GM18909 (cell line): ENCODE data around the gene SLCO4A1.

Experiments used
- ATAC-seq: cut with Tn5 transposase; IDR thresholded peaks from one replicate; pipeline ENCODE4 v1.9.1; 2021; ENCODE audit warnings: mild to moderate bottlenecking; ENCODE audit not compliant: unreplicated experiment, poor library complexity

The SLCO4A1 gene

DNA sequence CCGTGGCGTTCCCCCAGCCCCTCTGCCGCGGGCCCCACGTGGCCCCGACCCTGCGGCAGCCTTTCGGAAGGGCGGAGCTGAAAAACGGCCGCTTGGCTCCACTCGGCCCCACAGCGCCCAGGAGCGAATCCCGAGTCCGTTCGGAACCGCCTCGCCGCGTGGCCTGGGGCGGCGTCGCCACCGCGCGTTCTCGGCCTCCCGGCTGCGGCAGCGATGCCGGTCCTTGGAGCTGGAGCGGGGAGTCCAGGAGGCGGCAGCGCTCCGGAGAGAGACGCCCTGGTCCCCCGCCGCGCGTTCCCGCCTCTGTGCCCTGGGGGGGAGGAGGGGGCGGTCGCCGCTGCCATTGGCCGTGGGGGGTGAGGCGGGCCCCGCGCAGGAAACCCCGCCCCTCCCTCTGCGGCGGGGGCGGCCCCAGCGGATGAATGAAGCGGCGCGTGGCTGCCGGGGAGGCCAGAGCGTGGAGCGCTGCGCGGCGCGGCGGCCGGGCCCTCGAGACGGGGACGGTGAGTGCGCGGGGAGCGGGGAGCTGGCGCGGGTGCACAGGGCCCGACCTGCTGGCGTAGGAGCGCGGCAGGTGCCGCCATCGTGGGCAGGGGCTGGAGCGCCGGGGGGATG is at the start of gene SLCO4A1:
Gene SLCO4A1, plus strand, starts transcription at position 453 of the 615 bp plus-strand sequence. CDS start 13,952 bp downstream, outside the sequence.
- ATAC-seq = peak; percentile 63

GRCh38 chr20:62592506-62593177 is 49.7 kb upstream of the SLCO4A1 start:
- ATAC-seq = no peak

- no peak for ATAC-seq
Observed at GRCh38 chr20:62593616-62594015, 48.7 kb upstream of the SLCO4A1 start.

GRCh38 chr20:62595069-62595468 is 47.2 kb upstream of the SLCO4A1 start:
- no peak for ATAC-seq

DNA sequence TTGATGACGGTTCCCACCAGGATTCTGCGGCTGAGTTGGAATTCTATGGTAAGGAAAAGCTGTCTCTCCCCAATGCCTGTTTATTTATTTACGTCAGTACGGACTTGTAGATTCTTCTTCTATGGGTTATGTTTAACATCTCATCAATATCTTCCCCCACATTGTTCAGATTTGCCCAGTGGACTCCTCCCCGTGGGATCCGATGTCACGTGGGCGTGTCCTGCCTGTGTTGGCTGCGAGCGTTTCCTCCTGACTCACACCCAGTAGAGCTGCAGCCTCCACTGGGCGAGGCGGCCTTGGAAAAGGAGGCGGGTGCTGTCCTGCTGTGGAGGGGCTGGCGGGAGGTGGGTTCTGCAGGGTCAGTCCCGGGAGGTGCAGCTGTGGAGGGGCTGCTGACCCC is 46.8 kb upstream of the SLCO4A1 start:
- no peak for ATAC-seq

DNA sequence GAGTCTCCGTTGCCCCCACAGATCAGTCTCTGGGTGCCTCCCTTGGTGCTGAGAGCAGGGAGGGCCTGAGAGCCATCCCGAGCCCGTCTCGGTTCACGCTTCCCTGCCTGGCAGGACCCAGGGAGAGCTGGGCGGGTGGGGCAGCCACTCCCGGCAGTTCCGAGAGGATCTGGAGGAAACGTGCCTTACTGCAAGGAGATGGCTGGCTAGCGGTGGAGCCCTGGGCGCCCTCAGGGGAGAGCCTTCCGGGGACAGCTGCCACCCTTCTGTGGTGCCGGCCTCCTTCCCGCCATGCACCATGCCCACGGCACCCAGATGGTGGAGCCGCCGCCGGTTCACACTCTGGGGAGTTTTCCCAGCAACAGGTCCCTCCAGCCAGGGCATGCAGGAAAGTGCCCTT is 45.8 kb upstream of the SLCO4A1 start:
- no peak for ATAC-seq

DNA sequence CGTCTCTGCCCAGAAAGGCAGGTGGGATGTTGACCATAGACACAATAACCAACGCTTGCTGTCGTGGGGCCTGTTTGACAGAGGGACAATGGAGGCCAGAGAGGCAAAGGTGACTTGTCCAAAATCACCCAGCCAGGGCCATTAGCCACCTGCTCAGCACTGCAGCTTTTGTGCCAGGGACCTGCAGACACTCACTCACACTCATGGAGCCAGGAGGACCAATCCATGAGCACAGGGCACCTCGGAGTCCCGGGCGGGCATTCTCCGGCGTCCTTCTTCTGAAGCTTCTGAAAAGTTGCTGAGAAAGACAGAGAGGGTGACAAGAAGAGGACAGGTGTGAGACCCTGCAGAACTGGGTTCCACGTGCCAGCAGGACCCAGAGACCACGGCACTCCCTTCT is 45.4 kb upstream of the SLCO4A1 start:
- ATAC-seq = no peak

GRCh38 chr20:62597416-62598115 is 44.7 kb upstream of the SLCO4A1 start:
- ATAC-seq = no peak

GRCh38 chr20:62598761-62599194 is 43.5 kb upstream of the SLCO4A1 start:
- ATAC-seq = no peak

DNA sequence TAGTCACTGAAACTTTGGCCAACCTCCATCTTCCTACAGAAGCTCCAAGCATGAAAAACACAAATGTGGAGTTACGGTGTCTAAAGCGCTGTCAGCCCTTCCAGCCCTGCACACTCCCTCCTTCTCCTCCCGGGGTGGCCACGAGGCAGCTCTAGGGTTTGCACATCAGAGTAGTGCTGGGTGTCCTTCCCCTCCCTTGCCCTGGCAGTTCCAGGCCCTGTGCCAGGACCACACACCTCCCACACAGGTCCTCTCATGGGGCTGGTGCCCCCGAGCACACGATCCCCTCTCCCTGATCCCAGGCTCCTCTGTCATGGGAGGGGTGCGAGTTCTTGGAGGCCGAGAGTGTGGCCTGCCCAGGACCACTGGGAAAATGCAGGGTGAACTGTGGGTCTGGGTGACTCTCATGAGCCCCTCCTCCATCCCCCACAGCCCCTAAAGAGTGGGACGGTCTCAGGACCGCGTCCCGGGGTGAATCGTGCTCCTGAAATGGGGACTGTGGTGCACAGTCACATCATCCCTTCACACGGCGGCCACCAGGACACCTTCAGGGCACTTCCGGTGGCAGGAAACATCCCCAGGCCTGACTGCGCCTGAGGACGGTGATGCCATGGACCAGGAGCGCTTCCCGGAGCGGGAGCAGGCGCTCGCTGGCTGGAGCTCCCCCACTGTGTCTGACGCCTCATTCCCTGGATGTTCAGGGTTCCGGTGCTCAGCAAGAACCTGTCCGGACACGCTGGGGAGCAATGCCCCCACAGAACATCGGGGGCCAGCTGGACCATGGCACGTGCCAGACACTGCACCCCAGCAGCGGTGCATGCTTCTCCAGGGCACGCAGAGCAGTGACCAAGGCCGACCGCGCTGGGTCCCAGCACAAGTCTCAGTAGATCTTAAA is 42.8 kb upstream of the SLCO4A1 start:
- ATAC-seq = no peak

DNA sequence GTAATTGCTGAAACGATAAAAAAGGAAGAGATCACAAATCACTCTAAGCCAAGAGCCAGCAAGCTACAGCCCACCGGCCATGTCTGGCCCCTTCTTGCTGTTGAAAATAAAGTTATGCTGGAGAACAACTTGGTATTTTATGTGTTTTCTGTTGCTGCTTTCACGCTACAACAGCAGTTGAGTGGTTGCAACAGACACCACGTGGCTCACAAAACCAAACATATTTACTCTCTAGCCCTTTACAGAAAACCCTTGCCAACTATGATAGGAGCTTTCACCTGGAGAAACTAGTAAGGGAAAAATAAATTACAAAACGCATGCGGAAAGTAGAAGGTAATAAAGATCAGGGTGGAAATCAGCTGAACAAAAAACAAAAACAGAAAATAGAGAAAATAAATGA is 41.1 kb upstream of the SLCO4A1 start:
- ATAC-seq = no peak

- no peak for ATAC-seq
Observed at GRCh38 chr20:62601714-62602113, 40.6 kb upstream of the SLCO4A1 start.

DNA sequence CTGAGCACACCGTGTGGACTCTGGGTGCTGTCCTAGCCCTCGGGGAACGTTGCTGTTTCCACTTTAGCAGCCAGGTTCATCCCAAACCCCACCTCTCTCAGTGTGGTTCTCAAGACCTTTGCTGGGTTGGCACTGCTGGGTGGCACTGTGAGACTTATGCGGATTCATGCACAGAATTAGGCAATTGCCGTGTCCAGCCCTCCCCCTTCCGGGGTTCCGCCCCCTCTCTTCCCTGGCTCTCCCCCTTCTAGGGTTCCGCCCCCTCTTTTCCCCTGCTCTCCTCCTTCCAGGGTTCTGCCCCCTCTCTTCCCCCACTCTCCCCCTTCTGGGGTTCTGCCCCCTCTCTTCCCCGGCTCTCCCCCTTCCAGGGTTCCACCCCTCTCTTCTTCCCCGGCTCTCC is 39.8 kb upstream of the SLCO4A1 start:
- ATAC-seq = no peak

DNA sequence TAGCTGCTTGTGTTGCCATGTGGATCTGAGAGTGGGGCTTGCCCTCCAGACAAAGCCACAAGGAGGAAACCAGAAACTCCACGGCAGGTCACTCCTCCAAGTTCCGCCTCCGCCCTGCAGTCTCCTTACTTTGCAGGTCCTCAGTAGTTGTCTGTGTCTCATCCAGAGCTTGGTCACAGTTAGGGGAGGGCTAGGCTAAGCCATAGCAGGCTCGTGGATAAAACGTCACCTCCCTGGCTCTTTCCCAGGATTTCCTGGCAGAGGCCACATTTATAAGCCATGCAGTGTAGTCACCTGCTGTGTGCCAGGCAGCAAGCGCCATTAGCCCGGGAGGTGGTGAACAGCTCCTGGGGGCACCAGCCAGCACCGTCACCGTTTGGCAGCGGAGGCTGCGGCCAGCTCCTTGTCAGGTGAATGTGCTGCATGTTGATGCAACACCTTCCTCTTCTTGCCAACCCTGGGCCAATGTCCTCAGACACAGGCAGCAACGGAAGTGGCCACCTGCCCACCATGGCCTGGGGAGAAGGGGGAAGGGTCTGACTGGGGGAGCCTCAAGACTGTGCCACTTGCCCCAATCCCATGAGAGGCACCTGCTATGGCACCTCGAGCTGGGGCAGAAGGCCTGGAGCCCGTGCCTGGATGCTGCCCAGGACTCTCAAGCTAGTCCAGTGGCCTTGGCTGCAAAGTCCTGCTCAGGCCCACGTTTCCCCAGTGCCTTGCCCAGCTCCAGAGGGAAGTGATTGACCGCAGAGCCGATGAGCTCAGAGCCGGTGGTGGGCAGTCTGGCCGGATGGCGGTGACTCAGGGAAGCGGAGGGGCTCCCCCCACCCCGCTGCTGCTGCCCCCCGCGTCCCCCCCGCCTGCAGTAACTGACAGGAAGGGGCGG is 39.0 kb upstream of the SLCO4A1 start:
- no peak for ATAC-seq

DNA sequence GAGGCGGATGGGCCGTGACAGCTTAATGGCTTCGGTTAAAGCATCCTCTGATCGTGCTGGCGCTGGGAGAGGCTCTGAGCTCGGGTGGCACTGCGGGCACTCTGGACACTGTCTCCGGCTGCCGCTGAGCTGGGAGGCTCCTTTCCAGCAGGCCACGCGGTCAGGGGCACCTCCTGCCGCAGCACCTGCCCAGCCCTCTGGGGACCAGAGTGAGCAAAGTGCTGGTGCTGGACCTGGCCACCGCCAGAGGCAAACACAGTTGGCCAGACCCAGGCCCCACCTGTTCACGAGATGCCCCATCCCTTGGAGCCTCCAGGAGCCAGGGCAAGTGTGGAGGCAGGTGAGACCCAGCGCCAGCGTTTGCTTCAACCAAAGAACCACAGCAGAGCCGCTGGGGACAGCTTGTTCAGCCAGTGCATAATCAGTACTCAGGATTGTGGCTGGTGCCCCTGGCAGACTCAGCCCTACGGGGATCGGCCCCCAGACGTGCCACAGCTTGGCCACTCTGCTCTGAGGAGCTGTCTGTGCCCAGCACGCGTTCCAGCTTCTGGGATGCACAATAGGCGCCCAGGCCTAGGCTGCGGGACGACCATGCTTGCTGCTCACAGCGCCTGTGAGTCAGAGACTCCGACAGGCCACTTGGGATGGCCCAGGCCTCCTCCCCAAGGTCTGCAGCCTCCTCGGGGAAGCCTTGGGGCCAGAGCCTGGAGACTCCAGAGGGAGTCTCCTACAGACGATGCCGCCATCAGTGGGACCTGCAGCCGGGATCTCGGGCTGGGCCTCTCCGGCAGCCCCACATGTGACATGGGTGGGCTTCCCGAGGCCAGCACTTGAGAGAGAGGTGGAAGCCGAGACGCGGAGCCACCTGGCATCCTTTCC is 38.2 kb upstream of the SLCO4A1 start:
- ATAC-seq = no peak

- no peak for ATAC-seq
Observed at GRCh38 chr20:62604796-62605195, 37.5 kb upstream of the SLCO4A1 start.

GRCh38 chr20:62605236-62605943 is 36.9 kb upstream of the SLCO4A1 start:
- no peak for ATAC-seq

DNA sequence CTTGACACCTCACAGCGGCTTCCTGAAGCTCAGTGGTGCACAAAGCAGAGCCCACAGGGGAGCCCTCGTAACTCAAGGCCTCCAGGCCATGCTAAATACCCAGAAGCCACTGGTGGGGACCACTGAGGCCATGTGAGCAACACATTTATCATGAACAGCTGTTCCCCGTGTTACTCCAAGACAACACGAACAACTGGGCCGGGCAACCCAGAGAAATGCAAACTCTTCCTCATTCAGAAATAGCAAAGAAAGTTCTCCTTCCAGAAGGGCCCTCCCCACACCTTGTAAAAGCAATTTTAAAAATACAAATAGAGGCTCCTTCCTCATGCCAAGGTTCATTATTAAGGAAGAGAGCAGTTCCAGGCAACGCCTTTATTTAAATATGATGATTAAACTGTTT is 36.3 kb upstream of the SLCO4A1 start:
- no peak for ATAC-seq
